ENCODE measurements around the gene LGALS3BP. TPM values are rescaled to one million over a fixed set of nuclear protein-coding genes. Genes with fewer than 3 reads are reported as not detected.
A peak's percentile ranks its signal among the peaks of the same experiment; 100 is the strongest.

Gene LGALS3BP
- total RNA-seq, 4 donors from 2014 or later: 172 to 414 (median 262) TPM

- Histone ChIP-seq H3K4me1 (peaks cover 27 to 55% (median 28%) of the 10 kb centered on the region in 3 donors), H3K36me3 (no peaks in the 10 kb centered on the region), H3K27me3 (peaks cover 0 to 44% (median 0%) of the 10 kb centered on the region in 4 donors), H3K27ac (no peak overlapping the region), H3K9me3 (no peaks in the 10 kb centered on the region), H3K4me3 (no peak overlapping the region)
- WGBS, 2 donors: 60% methylated on average over 1 to 3 of the region's 31 CpGs
- DNase-seq: no peak
- TF ChIP-seq, protein P1, sequence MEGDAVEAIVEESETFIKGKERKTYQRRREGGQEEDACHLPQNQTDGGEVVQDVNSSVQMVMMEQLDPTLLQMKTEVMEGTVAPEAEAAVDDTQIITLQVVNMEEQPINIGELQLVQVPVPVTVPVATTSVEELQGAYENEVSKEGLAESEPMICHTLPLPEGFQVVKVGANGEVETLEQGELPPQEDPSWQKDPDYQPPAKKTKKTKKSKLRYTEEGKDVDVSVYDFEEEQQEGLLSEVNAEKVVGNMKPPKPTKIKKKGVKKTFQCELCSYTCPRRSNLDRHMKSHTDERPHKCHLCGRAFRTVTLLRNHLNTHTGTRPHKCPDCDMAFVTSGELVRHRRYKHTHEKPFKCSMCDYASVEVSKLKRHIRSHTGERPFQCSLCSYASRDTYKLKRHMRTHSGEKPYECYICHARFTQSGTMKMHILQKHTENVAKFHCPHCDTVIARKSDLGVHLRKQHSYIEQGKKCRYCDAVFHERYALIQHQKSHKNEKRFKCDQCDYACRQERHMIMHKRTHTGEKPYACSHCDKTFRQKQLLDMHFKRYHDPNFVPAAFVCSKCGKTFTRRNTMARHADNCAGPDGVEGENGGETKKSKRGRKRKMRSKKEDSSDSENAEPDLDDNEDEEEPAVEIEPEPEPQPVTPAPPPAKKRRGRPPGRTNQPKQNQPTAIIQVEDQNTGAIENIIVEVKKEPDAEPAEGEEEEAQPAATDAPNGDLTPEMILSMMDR (IDR thresholded peaks at IDR 0.05): no peak
- TF ChIP-seq POLR2A (IDR thresholded peaks at IDR 0.05): no peak
- intact Hi-C loops (cut with DNase I): no loop called here
These were observed 49.6 kb downstream of the LGALS3BP start for GRCh38 chr17:78929908-78930775.

- TF ChIP-seq, protein P1 (IDR thresholded peaks at IDR 0.05): no peak
- TF ChIP-seq POLR2A (IDR thresholded peaks at IDR 0.05): peak in 2 of 4 donors; percentile 36 to 65
- Histone ChIP-seq H3K9me3 (no peaks in the 10 kb centered on the region), H3K27ac (peak overlapping the region; percentile 85 to 97 (median 94)), H3K4me3 (peak overlapping the region; percentile 46 to 78 (median 68)), H3K4me1 (peaks cover 29 to 70% (median 35%) of the 10 kb centered on the region in 3 donors), H3K36me3 (no peaks in the 10 kb centered on the region), H3K27me3 (peaks cover 0 to 58% (median 0%) of the 10 kb centered on the region in 4 donors)
- DNase-seq: no peak
- intact Hi-C loops (cut with DNase I): no loop called here
- WGBS, 2 donors: 50 to 53% methylated on average over 13 to 16 of the region's 33 CpGs
These were observed 53.8 kb downstream of the LGALS3BP start for GRCh38 chr17:78925662-78926555.

DNA sequence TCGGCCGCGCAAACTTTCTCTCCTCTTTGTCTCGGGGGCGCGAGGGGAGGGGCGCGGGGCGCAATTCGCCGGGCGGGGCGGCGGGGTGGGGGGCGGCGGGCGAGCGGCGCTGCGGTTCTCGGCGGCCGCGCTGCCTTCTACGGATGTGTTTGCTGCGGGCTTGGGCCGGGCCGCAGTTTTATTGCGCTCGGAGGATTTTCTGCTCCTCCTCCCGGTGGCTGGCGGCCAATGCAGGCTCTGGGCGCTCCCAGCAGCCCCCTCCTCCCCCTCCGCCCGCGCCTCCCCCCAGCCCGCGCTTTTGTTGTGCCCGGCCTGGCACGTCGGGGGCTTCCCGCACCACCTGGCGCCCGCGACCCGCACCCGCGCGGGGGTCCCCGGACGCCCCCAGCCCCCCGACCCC lies 54.5 kb downstream of the LGALS3BP start, which contains the start of gene TIMP2:
TSS of gene TIMP2 (minus strand) at position 154 of the 400 bp plus-strand sequence. CDS start 299 bp downstream, outside the sequence.
- Histone ChIP-seq H3K27me3 (peaks cover 0 to 55% (median 0%) of the 10 kb centered on the region in 4 donors), H3K4me1 (peaks cover 35 to 76% (median 36%) of the 10 kb centered on the region in 3 donors), H3K9me3 (no peaks in the 10 kb centered on the region), H3K4me3 (peak within 1 kb of the TSS; percentile 46 to 78 (median 68)), H3K27ac (peak within 1 kb of the TSS; percentile 85 to 97 (median 94)), H3K36me3 (no peaks in the 10 kb centered on the region)
- DNase-seq: no peak
- TF ChIP-seq POLR2A (IDR thresholded peaks at IDR 0.05): peak in 2 of 4 donors; percentile 46 to 48
- TF ChIP-seq, protein P1 (IDR thresholded peaks at IDR 0.05): peak in 1 of 6 experiments; percentile 17
- WGBS, 2 donors: no CpG with 5 or more reads among the region's 52 CpGs
- intact Hi-C loops (cut with DNase I): no loop called here

GRCh38 chr17:78924481-78925151 lies 55.1 kb downstream of the LGALS3BP start:
- H3K36me3 ChIP-seq: no peaks in the 10 kb centered on the region
- no peaks in the 10 kb centered on the region for H3K9me3 ChIP-seq
- DNase-seq: no peak
- peaks cover 0 to 49% (median 0%) of the 10 kb centered on the region in 4 donors for H3K27me3 ChIP-seq
- no CpG with 5 or more reads among the region's 64 CpGs for WGBS, 2 donors
- H3K4me3 ChIP-seq: peak overlapping the region; percentile 46 to 78 (median 68)
- H3K4me1 ChIP-seq: peaks cover 35 to 77% (median 41%) of the 10 kb centered on the region in 3 donors
- intact Hi-C loops (cut with DNase I): no loop called here
- peak overlapping the region; percentile 85 to 97 (median 94) for H3K27ac ChIP-seq
- TF ChIP-seq, protein P1 (IDR thresholded peaks at IDR 0.05): no peak
- no peak for TF ChIP-seq POLR2A (IDR thresholded peaks at IDR 0.05)

All from esophagus squamous epithelium (tissue), 5 donors.